Measurements from ENCODE around the gene PACC1.
"Not testable (repeated sequence)": the region's sequence is repeated elsewhere in the genome, so short reads cannot be mapped to it uniquely, and the experiment has no call there.

PACC1 gene

DNA sequence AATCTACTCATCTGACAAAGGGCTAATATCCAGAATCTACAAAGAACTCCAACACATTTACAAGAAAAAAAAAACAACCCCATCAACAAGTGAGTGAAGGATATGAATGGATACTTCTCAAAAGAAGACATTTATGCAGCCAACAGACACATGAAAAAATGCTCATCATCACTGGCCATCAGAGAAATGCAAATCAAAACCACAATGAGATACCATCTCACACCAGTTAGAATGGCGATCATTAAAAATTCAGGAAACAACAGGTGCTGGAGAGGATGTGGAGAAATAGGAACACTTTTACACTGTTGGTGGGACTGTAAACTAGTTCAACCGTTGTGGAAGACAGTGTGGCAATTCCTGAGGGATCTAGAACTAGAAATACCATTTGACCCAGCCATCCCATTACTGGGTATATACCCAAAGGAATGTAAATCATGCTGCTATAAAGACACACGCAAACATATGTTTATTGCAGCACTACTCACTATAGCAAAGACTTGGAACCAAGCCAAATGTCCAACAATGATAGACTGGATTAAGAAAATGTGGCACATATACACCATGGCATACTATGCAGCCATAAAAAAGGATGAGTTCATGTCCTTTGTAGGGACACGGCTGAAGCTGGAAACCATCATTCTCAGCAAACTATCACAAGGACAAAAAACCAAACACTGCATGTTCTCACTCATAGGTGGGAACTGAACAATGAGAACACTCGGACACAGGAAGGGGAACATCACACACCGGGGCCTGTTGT is 18.8 kb downstream of the PACC1 start:
- not testable (repeated sequence) for FAIRE-seq

DNA sequence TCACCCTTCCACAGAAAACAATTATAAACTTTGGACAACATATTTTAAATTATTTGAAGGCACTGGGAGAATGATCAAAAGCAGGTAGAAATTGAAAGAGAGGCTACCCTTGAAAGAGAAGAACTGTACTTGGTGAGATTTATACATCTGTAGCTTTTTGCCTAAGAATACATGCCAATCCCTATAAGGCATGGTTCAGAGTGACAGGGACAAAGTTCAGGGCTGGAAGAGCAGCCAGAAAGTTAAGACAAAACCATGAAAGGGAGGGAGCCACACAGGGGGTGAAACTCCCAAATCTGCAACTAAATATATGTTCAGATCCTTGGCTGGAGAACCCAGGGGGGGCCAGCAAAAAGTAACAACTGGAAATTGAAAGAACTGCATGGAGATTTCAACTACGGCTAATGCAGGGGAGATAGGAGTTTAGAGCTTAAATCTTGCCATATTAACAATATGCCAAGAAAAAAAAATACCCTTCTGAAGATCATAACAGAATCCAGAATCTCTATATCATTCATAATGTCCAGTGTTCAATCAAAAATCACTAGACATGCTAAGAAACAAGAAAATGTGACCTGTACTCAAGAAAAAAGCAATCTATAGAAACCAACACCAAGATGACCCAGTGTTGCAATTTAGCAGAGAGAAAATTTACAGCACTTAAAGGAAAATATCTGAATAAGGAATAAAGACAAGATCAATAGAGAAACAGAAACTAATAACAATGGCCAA is 25.5 kb downstream of the PACC1 start:
- no peak for FAIRE-seq

DNA sequence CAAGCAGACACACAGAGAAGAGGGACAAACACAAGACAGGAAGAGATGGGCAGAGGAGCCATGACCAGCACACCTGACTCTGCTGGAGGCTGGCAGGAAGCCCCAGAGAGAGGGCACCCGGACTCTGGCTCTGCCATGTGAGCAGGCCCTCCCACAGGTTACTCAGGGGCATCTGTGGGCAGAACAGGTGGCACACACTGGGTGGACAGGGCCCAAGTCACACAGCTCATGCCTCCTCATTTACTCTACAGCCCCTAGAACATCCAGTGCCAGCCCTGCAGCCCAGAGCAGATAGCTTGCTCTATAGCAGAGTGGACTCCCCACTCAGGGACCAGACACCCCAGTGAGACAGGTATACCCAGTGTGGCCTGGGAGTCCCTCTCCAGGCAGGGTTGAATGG is 28.7 kb downstream of the PACC1 start:
- no peak for FAIRE-seq

DNA sequence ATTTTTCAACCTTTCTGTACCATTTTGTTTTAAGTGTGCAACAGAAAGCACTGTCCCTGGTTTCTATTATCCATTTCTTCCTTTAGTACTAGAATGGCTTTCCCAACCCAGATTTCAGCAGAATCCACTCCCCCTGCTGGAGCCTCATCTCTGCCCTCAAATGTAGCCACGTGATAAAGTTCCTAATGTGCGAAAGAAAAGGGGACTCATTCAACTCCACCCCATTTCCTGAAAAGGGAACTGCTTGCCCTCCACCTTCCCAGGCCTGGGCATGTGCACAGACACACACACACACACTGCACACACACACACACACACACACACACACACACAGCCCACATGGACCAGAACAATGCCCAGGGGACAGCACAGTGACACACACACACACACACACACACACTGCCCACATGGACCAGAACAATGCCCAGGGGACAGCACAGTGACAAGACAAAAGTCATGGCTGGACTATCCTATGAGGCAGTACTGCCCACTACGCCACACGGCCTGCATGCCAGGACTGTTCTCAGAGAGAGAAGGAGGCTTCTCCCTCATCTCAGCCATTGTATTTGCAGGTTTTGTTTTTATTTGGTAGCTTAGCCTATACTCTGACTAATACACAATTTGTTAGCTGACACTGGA is 33.2 kb downstream of the PACC1 start:
- FAIRE-seq, result no peak

DNA sequence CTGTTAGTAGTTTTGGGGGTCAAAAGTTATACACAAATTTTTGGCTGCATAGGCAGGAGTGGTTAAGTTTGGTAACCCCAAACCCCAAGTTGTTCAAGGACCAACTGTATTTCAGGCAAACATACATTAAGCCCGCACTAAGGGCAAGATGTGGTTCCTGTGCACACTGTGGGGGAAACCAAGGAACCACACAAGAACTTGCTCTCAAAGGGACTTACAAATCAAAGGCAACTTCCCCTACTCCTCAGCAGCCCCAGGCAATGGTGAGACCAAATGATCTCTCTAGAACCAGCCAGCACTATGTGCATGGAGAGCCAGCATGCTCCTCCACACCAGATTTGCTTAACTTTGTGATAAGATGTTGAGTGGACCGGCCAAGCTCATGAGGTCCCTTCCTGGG is 35.3 kb downstream of the PACC1 start:
- no peak for FAIRE-seq

DNA sequence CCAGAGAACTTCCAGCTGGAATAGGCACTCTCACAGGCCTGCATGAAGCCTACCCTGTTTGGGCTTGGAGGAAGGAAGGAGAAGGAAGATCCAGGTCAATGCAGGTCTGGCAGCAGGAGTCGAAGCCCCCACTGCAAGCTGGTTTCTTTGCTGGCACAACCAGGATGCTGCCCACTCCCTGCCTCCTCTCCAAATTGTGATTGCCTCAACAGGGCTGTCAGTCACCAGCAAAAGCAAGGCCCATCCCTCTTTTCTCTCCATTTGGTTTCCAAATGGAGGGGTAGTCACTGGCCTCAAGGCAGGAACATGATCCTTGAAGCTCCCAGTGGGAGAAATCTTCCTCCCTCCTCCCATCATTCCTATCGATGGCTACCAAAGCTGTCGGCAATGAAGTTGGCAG is 37.0 kb downstream of the PACC1 start:
- no peak for FAIRE-seq

DNA sequence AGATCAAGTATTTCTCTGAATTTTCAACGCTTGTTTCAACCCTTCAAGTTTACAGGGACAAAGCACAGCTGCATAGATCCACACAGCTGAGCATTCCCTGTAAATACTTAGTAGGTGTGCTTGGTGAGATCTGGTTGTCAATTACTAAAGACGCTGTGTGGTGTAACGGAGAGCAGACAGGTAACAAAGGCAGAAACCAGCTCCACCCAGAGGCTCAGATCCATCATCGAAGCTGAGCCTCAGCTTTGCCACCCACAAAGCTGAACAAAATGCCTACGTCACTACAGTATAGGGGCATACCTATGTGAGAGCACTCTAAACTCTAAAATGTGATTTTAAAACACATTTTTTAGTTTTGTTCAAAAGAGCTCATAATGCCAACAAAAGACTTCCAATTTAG is 38.7 kb downstream of the PACC1 start:
- no peak for FAIRE-seq

DNA sequence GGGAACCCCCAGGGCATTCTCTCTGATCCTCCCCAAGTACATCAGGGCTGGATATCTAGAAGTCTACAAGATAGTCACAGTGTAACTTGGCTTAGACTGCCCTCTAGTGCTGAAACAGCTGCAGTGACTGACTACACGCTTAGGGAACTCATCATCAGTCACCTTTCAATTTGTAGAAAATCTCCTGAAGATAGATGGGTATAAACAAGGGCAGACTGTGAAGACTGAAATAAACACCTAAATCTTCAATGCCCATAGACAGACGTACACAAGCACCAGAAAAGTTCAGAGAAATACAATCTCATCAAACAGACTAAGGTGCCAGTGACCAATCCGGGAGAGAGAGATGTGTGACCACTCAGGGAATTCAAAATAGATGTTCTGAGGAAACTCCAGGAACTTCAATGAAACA is 46.6 kb downstream of the PACC1 start:
- FAIRE-seq, result peak; percentile 95

DNA sequence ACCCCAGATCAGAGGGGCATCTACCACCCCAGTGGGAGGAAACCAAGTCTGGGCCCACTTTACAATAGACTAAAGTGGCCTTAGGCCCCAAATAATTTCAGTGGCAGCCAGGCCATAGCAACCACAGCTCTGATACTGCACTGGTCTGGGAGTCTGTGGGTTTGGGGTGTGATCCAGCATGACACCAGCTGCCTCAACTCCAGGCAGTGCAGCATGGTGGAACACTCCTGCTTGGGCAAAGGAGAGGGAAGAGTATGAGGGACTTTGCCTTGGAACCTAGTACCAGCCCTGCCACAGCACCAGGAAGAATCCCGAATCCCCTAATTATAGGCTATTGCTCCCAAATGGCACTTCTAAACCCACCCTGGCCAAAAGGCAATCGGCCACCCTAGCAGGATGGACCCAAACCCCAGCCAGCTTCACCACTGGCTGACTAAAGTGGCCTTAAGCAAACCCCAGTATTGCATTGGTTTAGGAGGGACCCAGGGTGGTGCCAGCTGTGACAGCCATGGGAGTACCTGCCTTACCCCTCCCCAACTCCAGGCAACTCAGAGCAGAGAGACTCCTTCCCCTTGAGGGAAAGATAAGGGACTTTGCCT is 47.1 kb downstream of the PACC1 start:
- FAIRE-seq, result no peak

DNA sequence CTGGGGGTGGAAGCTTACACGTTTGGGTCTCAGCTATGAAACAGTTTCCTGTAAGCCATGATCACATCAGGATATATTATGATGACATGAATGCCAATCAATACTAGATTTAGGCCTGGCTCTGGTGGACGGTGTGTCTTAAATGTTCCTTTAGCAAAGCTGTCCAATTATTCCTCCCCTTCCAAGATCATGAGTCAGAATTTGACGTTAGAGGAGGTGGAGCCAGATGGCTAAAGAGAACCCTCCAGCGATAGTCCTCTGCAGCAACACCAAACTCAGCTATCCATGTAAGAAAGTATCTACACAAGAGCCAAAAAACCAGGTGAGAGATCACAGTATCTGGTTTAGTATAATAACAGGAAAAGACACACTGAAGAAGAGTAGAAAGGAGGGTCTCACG is 47.8 kb downstream of the PACC1 start:
- FAIRE-seq, result no peak

DNA sequence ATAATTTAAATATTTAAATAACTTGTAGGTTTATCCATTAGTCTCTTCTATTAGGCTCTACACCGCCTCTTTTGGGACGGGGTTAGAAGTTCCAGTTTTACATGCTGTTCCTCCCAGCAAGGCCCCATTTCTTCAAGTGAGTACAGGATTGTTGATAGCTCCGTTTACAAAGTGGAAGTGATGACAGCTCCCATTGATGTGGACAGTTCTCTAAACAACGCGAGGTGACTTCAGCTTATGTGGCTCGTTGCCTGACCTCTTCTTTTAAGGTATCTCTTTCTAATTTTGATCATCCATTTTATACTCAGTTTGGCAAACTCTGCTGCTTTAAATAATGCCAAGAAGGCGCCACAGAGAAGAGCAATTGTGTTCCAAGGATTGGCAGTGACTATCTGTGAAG is 49.7 kb downstream of the PACC1 start:
- FAIRE-seq, result no peak

DNA sequence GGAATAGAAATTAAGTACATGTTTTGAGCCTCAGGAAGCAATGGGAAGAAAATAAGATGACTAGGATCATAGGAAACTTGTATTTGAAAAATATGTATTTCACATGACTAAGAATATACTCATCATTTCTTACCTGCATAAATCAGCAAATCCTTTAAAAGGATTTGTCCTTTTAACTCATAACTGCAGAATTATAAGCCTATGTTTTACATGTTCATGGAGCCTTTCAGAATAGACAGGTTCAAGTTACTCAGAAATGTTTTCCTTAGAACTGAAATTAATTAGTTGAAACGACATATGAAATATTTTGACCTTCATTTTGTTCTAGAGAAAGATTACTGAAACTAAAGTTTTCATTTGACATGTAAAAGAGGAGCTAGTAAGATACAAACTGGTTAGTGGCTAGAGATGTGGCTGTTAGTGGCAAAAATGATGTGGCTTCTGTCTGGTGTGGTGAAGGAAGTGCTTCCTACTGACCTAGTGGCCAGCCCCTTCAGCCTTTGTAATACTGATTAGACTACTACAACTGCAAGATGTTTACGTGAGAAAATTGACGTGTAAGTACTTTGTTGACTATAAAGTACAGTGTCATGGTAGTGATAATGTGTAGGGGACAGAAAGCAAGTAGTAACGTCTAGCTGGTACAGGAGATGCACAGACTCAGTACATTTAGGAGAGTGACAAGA is 54.7 kb downstream of the PACC1 start:
- FAIRE-seq, result no peak

DNA sequence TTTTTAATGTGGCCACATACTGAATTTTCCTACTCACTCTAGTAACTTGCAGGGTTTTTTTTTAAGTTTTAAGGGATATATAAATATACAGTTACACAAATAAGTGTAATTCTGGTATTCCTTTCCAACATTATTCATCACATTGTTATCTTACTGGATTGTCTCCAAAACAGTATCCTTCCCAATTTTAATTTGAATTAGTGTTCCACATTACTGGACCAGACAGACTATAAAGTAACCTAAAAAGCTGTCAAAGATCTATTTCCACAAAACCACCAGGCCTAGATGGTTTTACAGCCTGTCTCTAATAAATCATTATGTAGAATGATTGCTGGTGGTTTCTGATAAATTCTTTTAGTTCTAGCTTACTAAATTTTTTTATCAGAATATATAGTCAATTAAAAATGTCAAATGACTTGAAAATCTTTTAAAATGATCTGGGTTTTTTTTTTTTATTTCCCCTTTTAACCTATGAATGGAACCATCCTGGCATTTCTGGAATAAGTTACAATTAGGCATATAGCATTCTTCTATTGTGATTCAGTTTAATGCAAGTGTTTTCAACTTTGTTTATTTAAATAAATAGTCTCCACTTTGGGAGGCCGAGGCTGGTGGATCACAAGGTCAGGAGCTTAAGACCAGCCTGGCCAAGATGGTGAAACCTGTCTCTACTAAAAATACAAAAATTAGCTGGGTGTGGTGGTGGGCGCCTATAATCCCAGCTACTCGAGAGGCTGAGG is 59.3 kb downstream of the PACC1 start:
- FAIRE-seq, result no peak

DNA sequence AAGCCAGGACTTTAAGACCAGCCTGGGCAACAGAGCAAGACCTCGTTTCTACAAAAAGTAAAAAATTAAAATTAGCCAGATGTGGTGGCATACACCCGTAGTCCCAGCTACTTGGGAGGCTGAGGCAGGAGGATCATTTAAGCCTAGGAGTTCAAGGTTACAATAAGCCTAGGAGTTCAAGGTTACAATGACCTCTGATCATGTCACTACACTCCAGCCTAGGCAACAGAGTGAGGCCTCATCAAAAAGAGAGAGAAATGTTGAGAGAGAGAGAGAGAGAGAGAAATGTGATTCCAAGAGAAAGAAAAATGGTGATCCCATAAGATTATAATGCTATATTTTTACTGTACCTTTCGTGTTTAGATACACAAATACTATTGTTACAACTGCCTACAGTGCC is 60.2 kb downstream of the PACC1 start:
- FAIRE-seq, result no peak

DNA sequence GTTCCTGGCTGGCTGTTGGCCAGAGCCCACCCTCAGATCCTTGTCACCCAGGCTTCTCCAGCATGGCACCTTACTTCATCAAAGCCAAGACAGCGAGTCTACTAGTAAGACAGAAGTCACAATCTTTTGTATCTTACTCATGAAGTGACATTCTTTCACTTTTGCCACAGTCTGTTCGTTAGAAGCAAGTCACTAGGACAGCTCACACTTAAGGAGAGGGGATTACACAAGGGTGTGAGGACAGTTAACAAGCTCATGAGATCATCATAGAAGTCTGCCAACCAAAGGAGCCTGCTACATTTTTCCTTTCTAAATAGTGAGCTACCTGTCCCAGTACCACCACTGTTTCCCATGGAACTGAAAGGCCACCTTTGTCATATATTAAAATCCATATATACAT is 61.5 kb downstream of the PACC1 start:
- FAIRE-seq, result no peak

DNA sequence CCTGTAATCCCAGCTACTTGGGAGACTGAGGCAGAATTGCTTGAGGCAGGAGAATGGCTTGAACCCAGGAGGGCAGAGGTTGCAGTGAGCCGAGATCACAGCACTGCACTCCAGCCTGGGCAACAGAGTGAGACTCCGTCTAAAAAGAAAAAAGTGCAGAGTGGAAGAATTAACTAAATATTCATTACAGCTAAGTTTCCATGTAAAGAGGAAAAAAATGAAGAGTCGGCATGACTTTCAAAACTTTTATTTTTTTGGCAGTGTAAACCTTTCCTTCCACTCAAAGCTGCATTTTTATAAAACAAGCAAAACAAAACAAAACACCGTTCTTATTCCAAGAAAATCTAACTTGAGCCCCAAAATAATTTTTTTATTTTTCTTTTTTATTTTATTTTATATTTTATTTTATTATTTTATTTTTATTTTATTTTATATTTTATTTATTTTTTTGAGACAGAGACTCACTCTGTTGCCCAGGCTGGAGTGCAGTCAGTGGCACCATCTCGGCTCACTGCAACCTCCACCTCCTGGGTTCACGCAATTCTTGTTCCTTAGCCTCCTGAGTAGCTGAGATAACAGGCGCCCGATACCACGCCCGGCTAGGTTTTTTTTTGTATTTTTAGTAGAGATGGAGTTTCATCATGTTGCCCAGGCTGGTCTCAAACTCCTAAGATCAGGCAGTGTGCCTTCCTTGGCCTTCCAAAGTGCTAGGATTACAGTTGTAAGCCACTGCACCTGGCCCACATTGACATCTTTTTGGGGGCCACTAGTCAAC is 62.9 kb downstream of the PACC1 start:
- peak; percentile 47 for FAIRE-seq

DNA sequence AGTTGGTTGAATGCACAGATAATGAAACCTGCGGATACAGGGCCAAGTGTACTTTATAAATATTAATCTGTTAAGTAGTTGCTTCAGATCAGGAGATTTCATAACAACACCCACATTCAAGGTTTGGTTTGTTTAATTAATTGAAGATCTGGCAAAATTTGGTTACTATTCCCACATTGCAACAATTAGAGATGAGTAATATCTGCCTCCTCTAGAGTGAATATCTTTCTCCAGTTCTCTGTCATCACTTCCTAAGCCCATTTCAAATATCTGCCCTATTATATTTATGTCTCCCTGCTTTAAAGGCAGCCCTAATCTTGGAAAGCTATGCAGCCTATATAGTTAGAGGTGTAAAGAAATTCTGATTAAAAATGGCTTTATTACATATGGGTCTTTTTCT is 68.1 kb downstream of the PACC1 start:
- FAIRE-seq, result no peak

DNA sequence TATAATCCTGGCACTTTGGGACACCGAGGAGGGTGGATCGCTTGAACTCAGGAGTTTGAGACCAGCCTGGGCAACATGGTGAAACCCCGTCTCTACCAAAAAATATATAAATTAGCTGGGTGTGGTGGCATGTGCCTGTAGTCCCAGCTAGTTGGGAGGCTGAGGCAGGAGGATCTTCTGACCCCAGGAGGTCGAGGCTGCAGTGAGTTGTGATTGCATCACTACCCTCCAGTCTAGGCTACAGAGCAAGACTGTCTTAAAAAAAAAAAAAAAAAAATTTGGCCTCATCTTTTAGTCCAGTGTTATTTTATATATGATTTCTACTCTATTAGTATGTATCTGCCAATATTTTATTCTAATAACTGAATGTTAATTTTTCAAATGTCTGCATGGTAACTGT is 69.8 kb downstream of the PACC1 start:
- FAIRE-seq, result no peak

DNA sequence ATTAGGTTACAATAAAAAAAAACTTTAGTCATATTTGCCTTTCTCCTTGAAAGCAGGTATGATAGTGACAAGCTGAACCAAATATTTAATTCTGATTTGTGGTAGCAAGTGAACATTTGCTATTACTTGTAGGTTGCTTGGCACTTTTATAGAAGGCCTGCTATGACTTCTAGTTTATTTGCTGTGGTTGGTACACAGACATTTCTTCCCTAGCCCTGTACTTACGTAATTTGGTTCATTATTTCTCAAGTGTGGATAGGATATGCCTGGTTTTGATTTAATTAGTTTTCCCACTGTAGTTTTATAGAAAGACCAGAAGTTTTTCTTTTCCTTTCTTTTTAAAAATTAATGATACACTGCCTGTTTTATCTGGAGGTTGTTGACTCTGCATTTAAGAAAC is 73.6 kb downstream of the PACC1 start:
- FAIRE-seq, result no peak

DNA sequence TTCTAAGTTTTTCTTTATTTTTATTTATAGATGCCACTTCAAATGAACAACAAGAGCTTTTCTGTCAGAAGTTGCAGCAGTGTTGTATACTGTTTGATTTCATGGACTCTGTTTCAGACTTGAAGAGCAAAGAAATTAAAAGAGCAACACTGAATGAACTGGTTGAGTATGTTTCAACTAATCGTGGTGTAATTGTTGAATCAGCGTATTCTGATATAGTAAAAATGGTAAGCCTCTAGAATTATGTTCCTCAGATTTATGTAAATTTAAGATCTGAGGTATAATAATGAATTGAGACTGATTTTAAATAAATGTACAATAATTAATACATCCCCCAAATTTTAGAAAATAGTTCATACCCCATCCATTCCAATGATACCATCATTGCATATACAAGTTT is 85.6 kb downstream of the PACC1 start:
- peak; percentile 52 for FAIRE-seq

DNA sequence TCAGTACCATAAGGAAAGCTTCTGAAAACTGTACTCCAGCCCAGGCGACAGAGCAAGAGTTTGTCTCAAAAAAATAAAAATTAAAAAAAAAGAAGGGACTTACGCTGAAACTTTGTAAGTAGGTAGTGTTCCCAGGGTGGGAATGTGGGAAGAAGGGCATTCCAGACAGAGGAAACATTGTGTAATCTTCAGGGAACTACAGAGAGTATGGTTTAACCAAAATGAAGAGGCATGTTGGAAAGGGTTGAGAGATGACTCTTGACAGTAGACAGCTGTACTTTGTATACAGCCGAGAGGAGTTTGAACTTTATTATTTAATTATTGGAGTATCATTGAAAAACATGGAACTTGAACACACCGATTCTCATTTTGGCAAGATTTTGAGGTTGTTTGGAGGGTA is 86.4 kb downstream of the PACC1 start:
- no peak for FAIRE-seq

DNA sequence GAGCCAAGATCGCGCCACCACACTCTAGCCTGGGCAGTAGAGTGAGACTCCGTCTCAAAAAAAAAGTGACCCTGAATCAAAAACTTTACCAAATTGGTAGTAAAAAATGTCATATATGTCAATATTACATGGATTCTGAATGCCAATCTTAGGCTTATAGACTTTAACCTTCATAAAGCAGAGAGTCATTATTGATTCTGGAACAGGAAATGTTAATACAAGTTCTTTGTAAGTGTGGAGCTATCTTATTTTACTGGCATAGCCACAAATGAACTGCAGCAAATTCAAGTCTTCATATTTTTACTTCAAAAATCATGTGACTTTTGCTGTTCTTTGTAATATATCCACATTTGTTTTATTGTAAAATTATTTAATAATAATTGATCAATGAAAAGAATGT is 88.1 kb downstream of the PACC1 start:
- no peak for FAIRE-seq
